Measurements from ENCODE around the gene CHD9NB. TPM values are rescaled to one million over a fixed set of nuclear protein-coding genes. Genes with fewer than 3 reads are reported as not detected.
A peak's percentile ranks its signal among the peaks of the same experiment; 100 is the strongest.

The CHD9NB gene
- total RNA-seq, 1 experiment from 2014 or later, result 2.9 TPM

DNA sequence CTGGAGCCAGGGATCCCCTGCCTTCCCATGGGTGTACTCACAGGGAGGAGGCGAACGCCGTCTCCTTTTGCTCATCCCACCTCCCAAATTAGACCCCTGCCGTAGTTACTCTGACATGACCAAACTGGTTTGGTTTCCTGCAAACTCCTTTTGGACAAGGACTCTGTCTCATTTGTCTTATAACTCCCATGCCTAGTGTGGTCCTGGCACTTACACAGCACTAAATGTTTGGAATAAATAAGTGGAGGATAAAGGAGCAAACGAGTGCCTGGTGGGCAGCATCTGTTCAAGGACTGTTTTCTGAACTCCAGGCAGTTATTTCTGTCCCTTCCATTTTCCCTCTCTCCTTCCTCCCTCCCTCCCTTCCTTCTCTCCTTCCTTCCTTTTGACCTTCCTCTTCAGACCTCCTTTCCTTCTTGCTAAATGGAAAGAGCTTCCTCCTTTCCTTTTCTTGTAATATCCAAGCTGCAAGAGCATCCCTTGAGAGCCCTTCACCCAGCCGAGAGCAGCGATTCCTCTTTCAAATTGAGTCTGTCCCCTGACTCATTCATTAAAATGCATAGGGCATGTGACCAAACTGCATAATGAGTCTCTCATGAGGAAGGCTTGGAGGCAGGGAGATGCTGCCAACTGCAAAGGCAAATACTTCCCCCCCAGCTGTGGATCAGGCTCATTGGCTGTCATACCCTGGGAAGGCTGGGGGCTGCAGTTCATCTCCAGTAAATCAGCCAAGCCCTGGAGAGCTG is 38.9 kb upstream of the CHD9NB start:
- intact Hi-C loops (cut with micrococcal nuclease), result no loop called here
- POLR2A ChIA-PET, result interaction anchor here (0.6 to 3.3 kb wide), 12 partner anchors 8 to 339 kb away, joined by 3 to 22 read pairs (median 6); partner anchors contain the start of genes CHD9 and CHD9NB
- peaks cover 47% of the 10 kb centered on the region for H3K4me1 Mint-ChIP-seq (ENCODE audit: insufficient read depth, unreplicated experiment)

DNA sequence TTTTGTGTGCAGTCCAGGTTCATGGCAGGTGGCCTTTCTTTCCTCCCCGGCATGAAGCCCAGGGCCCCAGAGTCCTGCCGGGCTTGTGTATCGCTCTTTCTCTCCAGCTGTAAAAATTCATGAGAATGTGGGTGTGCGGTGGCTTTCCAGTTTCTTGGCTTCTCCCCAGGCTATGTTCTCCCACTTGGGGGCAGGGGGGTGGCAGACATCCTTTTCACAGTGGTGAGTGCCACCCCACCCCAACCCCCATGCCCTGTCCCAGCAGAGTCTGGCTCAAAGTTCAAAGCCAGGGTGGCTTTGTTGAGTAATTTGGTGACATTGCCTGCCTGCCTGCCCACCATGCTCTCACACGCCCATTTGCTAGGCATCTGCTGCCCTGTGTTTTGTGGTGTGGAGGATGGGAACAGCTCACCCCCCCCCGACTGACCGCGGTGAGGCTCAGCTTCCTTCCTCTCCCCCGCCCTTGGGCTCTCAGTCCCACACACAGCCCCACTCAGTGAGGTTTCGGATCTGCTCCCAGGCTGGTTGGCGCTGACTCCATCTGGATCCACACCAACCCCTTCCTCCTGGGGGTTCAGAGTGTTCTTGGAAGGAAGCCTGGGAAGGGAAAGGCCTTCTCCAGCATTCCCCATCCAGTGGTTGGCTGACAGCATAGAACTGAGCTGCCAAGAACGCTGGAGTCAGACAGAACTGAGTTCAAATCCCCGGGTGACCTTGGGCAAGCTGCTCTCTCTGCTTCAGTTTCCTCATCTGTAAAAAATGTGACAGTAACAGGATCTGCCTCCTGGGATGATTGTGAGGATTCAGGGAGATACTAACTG is 38.1 kb upstream of the CHD9NB start:
- H3K4me1 Mint-ChIP-seq (ENCODE audit: insufficient read depth, unreplicated experiment), result peaks cover 51% of the 10 kb centered on the region
- intact Hi-C loops (cut with micrococcal nuclease), result no loop called here
- H3K27ac Mint-ChIP-seq (ENCODE audit: low read depth, unreplicated experiment), result peak overlapping the region; percentile 50
- no peak for TF ChIP-seq CTCF (IDR thresholded peaks at IDR 0.05; ENCODE audit: unreplicated experiment)
- no peaks in the 10 kb centered on the region for H3K27me3 Mint-ChIP-seq (ENCODE audit: insufficient read depth, unreplicated experiment)
- ChIA-PET POLR2A (interaction anchor here (0.6 to 3.3 kb wide), 11 partner anchors 9 to 1046 kb away, joined by 3 to 22 read pairs (median 3); partner anchors contain the start of genes CHD9 and CHD9NB), CTCF (interaction anchor here (1.3 to 2.4 kb wide), 4 partner anchors 9 to 35 kb away, joined by 3 to 9 read pairs (median 4); no protein-coding TSS in a partner anchor)
- peaks cover 15% of the 10 kb centered on the region for H3K36me3 Mint-ChIP-seq (ENCODE audit: insufficient read depth, unreplicated experiment)
- BruUV-seq (replicated peaks), result no TSS peak
- H3K9me3 Mint-ChIP-seq (ENCODE audit: unreplicated experiment), result no peaks in the 10 kb centered on the region
- peak; percentile 99 for DNase-seq (ENCODE audit: unreplicated experiment)
- H3K4me3 Mint-ChIP-seq (ENCODE audit: unreplicated experiment), result peak overlapping the region; percentile 67

More for the DNA sequence above, 38.9 kb upstream of the CHD9NB start:
- BruUV-seq (replicated peaks), result no TSS peak
- Mint-ChIP-seq H3K9me3 (ENCODE audit: unreplicated experiment) (no peaks in the 10 kb centered on the region), H3K27me3 (ENCODE audit: insufficient read depth, unreplicated experiment) (no peaks in the 10 kb centered on the region), H3K4me3 (ENCODE audit: unreplicated experiment) (peak overlapping the region; percentile 67), H3K27ac (ENCODE audit: low read depth, unreplicated experiment) (peak overlapping the region; percentile 50), H3K36me3 (ENCODE audit: insufficient read depth, unreplicated experiment) (peaks cover 15% of the 10 kb centered on the region)
- CTCF ChIA-PET, result interaction anchor here (1.5 to 2.4 kb wide), 2 partner anchors 12 to 36 kb away, joined by 3 to 9 read pairs; no protein-coding TSS in a partner anchor
- peak; percentile 68 for DNase-seq (ENCODE audit: unreplicated experiment)
- no peak for TF ChIP-seq CTCF (IDR thresholded peaks at IDR 0.05; ENCODE audit: unreplicated experiment)

- DNase-seq (ENCODE audit: unreplicated experiment), result no peak
- no TSS peak for BruUV-seq (replicated peaks)
- TF ChIP-seq CTCF (IDR thresholded peaks at IDR 0.05; ENCODE audit: unreplicated experiment), result no peak
- CTCF ChIA-PET, result interaction anchor here (1.3 to 2.4 kb wide), 3 partner anchors 9 to 35 kb away, joined by 4 to 9 read pairs (median 4); no protein-coding TSS in a partner anchor
- Mint-ChIP-seq H3K4me3 (ENCODE audit: unreplicated experiment) (peak overlapping the region; percentile 67), H3K4me1 (ENCODE audit: insufficient read depth, unreplicated experiment) (peaks cover 56% of the 10 kb centered on the region), H3K36me3 (ENCODE audit: insufficient read depth, unreplicated experiment) (peaks cover 15% of the 10 kb centered on the region), H3K9me3 (ENCODE audit: unreplicated experiment) (no peaks in the 10 kb centered on the region), H3K27ac (ENCODE audit: low read depth, unreplicated experiment) (peak overlapping the region; percentile 50), H3K27me3 (ENCODE audit: insufficient read depth, unreplicated experiment) (no peaks in the 10 kb centered on the region)
- intact Hi-C loops (cut with micrococcal nuclease), result no loop called here
- POLR2A ChIA-PET, result interaction anchor here (0.6 to 3.3 kb wide), 7 partner anchors 9 to 1046 kb away, joined by 3 to 22 read pairs (median 6); partner anchors contain the start of genes CHD9 and CHD9NB
Observed at GRCh38 chr16:53090286-53090590, 37.5 kb upstream of the CHD9NB start.
